Subcutaneous adipose tissue (tissue), 4 donors: ENCODE measurements around the gene ARL14. TPM values are rescaled to one million over a fixed set of nuclear protein-coding genes. Genes with fewer than 3 reads are reported as not detected.

Experiments used
- CTCF ChIP-seq: fragments of 450-650 bp; IDR thresholded peaks from one replicate; pipeline ENCODE4 v1.5.1; 2016; ENCODE audit warnings: low read depth, mild to moderate bottlenecking, control low read depth, antibody characterized with exemption, moderate library complexity
- total RNA-seq, 4 donors: library from RNA; depleted of rRNA; stranded (reverse); fragments of >200 nt; gene quantifications; one replicate each; pipeline ENCODE4 v1.1.0, GENCODE V29; 2016

ARL14 gene
- total RNA-seq, 4 donors from 2014 or later: 1.5 TPM; not detected in 3

GRCh38 chr3:160643994-160644393 is 33.0 kb upstream of the ARL14 start:
- TF ChIP-seq CTCF: no peak

- no peak for TF ChIP-seq CTCF
These were observed 32.5 kb upstream of the ARL14 start for GRCh38 chr3:160644491-160644890.

- no peak for TF ChIP-seq CTCF
These were observed 28.3 kb upstream of the ARL14 start for GRCh38 chr3:160648701-160649100.

GRCh38 chr3:160649596-160649995 is 27.4 kb upstream of the ARL14 start:
- TF ChIP-seq CTCF: no peak

GRCh38 chr3:160653512-160653911 is 23.4 kb upstream of the ARL14 start:
- TF ChIP-seq CTCF: no peak

GRCh38 chr3:160660902-160661301 is 16.1 kb upstream of the ARL14 start:
- no peak for TF ChIP-seq CTCF

GRCh38 chr3:160661660-160662059 is 15.3 kb upstream of the ARL14 start:
- no peak for TF ChIP-seq CTCF
